Right lobe of liver (tissue), 6 donors: ENCODE results near the gene TENM3. TPM values are rescaled to one million over a fixed set of nuclear protein-coding genes. Genes with fewer than 3 reads are reported as not detected.

Experiments used
- ATAC-seq, 4 donors: fragments of 200-7000 bp; cut with Tn5 transposase; one replicate each; pipeline ENCODE4 v1.9.1; 2020; ENCODE audit warnings: mild to moderate bottlenecking in 4 of 4, moderate library complexity in 4 of 4
- DNase-seq, 3 donors: peaks; one replicate each; pipeline ENCODE4 v3.0.0-alpha.2; 2020
- H3K27ac ChIP-seq, 3 donors: fragments of 200-600 bp; one replicate each; pipeline ENCODE4 v1.8.0; 2022
- H3K27me3 ChIP-seq, 2 donors: fragments of 200-600 bp; one replicate each; pipeline ENCODE4 v1.8.0; 2022
- H3K36me3 ChIP-seq, 4 donors: fragments of 200-600 bp; sonication (generic) in 1 of 4; one replicate each; pipeline versions ENCODE4 v1.5.1 to v1.8.0; 2017 to 2022; ENCODE audit warnings: control low read depth in 1 of 4
- H3K4me1 ChIP-seq, 4 donors: fragments of 200-600 bp; sonication (generic) in 1 of 4; one replicate each; pipeline versions ENCODE4 v1.5.1 to v1.8.0; 2017 to 2022; ENCODE audit warnings: control low read depth in 1 of 4
- H3K4me3 ChIP-seq, 3 donors: fragments of 200-600 bp; one replicate each; pipeline ENCODE4 v1.8.0; 2022
- H3K9me3 ChIP-seq, 4 donors: fragments of 200-600 bp; sonication (generic) in 1 of 4; one replicate each; pipeline versions ENCODE4 v1.5.1 to v1.8.0; 2017 to 2022; ENCODE audit warnings: control low read depth in 1 of 4
- POLR2A ChIP-seq: fragments of 450-650 bp; IDR thresholded peaks from one replicate; pipeline ENCODE4 v1.6.1; 2017; ENCODE audit warnings: antibody characterized with exemption, mild to moderate bottlenecking
- WGBS: methylation state at CpG from one replicate; pipeline ENCODE4 v1.1.6; 2018; ENCODE audit warnings: low coverage, low lambda C conversion rate; ENCODE audit not compliant: insufficient coverage; ENCODE audit errors: missing lambda C conversion rate; 5-methylcytosine and 5-hydroxymethylcytosine counted together
- intact Hi-C, 2 donors: fragments of 100-400 bp; cut with DNase I; formaldehyde crosslinking; loops; one replicate each; pipeline versions ENCODE4 v1.11.2 to v1.14.1; 2022
- total RNA-seq, 6 experiments: library from RNA; depleted of rRNA in 2 of 6; stranded (reverse); fragments of >200 nt in 2 of 6; fragmentation: NEBNext Ultra II Directional in 3 of 6; extraction: Animal tissue kit (Norgen Biotek cat#: 25700) in 3 of 6; gene quantifications; one replicate each; pipeline versions ENCODE4 v1.1.0 to v1.2.4, GENCODE V29; 2016 to 2023
- TF ChIP-seq, protein P1 (sequence below), 4 donors: fragments of 200-600 bp in 3 of 4; fragments of 450-650 bp in 1 of 4; IDR thresholded peaks; one replicate each; pipeline versions ENCODE4 v1.5.1 to v1.8.0; 2016 to 2022; ENCODE audit warnings: antibody characterized with exemption in 4 of 4, mild to moderate bottlenecking in 2 of 4
- donor health status: DM: no; HTN: yes; CAD: no.
- donor health status: DM: no; HTN: no; CAD: no.
- donor health status: DM: no; HTN: no; CAD: no.
- donor health status: DM: no; HTN: yes; CAD: no.
- donor health status: DM: no; HTN: yes; CAD: no.

TENM3 gene
- total RNA-seq, 6 experiments from 2014 or later = 0.06 to 3.0 (median 1.1) TPM

DNA sequence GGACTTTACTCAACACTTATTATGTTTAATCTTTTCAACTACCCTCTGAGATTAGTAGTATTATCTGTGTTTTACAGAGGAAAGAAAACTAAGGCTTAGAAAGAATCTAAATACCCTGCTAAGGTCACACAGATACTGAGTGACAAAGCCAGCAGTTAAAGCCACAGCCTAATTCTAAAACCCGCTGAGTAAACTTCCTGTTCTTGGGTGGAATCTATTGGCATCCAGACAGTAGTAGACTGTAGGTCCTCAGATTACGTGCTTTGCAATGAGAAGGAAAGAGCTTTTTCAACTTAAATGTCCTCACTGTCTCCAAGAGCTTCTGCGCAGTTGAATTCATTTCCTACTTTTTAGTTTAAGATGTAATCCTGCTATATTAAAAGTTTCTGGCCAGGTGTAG lies 126.0 kb downstream of the TENM3 start:
- WGBS = 40% methylated on average over 3 of the region's 3 CpGs
- no peaks in the 10 kb centered on the region for H3K4me1 ChIP-seq
- H3K36me3 ChIP-seq = no peaks in the 10 kb centered on the region
- no peaks in the 10 kb centered on the region for H3K27me3 ChIP-seq
- ATAC-seq (no peak), DNase-seq (no peak)
- H3K9me3 ChIP-seq = no peaks in the 10 kb centered on the region
- intact Hi-C loops = no loop called here
- TF ChIP-seq, protein P1, sequence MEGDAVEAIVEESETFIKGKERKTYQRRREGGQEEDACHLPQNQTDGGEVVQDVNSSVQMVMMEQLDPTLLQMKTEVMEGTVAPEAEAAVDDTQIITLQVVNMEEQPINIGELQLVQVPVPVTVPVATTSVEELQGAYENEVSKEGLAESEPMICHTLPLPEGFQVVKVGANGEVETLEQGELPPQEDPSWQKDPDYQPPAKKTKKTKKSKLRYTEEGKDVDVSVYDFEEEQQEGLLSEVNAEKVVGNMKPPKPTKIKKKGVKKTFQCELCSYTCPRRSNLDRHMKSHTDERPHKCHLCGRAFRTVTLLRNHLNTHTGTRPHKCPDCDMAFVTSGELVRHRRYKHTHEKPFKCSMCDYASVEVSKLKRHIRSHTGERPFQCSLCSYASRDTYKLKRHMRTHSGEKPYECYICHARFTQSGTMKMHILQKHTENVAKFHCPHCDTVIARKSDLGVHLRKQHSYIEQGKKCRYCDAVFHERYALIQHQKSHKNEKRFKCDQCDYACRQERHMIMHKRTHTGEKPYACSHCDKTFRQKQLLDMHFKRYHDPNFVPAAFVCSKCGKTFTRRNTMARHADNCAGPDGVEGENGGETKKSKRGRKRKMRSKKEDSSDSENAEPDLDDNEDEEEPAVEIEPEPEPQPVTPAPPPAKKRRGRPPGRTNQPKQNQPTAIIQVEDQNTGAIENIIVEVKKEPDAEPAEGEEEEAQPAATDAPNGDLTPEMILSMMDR (IDR thresholded peaks at IDR 0.05) = no peak
- TF ChIP-seq POLR2A = no peak
- H3K4me3 ChIP-seq = no peak overlapping the region
- H3K27ac ChIP-seq = no peak overlapping the region

DNA sequence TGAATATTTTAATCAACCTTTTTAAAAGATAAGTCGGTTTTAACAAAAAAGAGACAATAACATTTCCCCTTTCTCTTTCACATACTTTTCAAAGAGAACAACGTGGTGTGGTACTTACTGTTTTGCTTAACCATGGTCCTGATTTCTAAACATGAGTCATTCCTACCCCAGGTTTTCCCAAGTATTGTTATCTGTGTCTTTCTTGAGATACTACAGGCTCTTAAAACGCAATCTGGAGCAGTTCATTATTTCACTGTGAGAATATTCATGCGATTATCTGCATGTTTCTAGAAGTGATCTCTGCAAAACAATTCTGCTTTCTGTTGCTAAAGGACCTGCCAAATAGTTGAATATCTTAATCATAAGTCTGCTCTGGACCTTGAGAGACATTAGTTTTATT lies 127.3 kb downstream of the TENM3 start:
- intact Hi-C loops = no loop called here
- Histone ChIP-seq H3K36me3 (no peaks in the 10 kb centered on the region), H3K27me3 (no peaks in the 10 kb centered on the region), H3K4me3 (no peak overlapping the region), H3K27ac (no peak overlapping the region), H3K4me1 (no peaks in the 10 kb centered on the region), H3K9me3 (no peaks in the 10 kb centered on the region)
- 64% methylated on average over 4 of the region's 4 CpGs for WGBS
- TF ChIP-seq, protein P1 (IDR thresholded peaks at IDR 0.05) = no peak
- TF ChIP-seq POLR2A = no peak
- DNase-seq (no peak), ATAC-seq (no peak)

DNA sequence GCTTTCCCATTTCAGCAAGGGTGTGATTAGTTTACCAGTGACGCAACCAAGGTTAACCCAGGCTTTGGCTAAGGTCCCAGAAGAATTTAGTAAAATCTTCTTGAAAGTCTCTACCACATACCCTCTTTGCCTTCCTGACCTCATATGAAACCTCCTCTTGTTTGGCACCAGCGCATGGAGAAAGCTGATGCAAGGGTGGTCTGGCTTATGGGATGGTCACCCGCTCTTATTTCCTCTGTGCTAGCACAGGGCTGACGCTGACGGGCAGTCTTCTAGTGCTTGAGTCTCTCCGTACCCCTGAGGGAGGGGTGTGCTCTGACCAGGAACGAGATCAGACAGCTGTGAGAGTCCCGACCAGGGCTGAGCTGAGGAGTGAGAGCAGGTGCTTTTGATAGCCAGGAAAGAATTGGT lies 137.6 kb downstream of the TENM3 start:
- H3K4me3 ChIP-seq = no peak overlapping the region
- H3K4me1 ChIP-seq = no peaks in the 10 kb centered on the region
- no peaks in the 10 kb centered on the region for H3K27me3 ChIP-seq
- no peaks in the 10 kb centered on the region for H3K36me3 ChIP-seq
- WGBS = 90% methylated on average over 7 of the region's 8 CpGs
- no peak overlapping the region for H3K27ac ChIP-seq
- DNase-seq = no peak
- H3K9me3 ChIP-seq = no peaks in the 10 kb centered on the region
- TF ChIP-seq POLR2A = no peak
- TF ChIP-seq, protein P1 (IDR thresholded peaks at IDR 0.05) = no peak
- intact Hi-C loops = no loop called here
- ATAC-seq = no peak

DNA sequence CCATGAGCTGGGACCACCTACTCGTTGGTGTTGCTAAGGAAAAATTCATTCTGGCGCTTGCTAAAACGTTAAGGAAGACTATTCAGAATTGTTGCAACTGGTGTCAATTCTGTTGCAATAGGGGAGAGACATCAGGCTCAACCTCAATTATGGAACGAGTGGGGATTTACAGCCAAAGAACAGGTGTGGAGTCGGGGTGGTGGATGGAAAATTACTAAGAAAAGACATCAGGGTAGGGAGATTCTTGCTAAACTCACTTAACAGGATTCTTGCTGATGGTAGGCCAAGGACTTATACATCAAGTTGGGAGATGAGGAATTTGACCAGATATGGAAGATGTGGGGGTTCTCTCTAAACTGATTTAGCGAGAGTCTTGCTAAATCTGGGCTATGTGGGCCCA lies 139.7 kb downstream of the TENM3 start:
- no peak for DNase-seq
- H3K27me3 ChIP-seq = no peaks in the 10 kb centered on the region
- H3K36me3 ChIP-seq = no peaks in the 10 kb centered on the region
- H3K27ac ChIP-seq = no peak overlapping the region
- intact Hi-C loops = no loop called here
- H3K4me3 ChIP-seq = no peak overlapping the region
- H3K4me1 ChIP-seq = no peaks in the 10 kb centered on the region
- ATAC-seq = no peak
- no peaks in the 10 kb centered on the region for H3K9me3 ChIP-seq
- no peak for TF ChIP-seq POLR2A
- TF ChIP-seq, protein P1 (IDR thresholded peaks at IDR 0.05) = no peak
- 72% methylated on average over 5 of the region's 6 CpGs for WGBS

DNA sequence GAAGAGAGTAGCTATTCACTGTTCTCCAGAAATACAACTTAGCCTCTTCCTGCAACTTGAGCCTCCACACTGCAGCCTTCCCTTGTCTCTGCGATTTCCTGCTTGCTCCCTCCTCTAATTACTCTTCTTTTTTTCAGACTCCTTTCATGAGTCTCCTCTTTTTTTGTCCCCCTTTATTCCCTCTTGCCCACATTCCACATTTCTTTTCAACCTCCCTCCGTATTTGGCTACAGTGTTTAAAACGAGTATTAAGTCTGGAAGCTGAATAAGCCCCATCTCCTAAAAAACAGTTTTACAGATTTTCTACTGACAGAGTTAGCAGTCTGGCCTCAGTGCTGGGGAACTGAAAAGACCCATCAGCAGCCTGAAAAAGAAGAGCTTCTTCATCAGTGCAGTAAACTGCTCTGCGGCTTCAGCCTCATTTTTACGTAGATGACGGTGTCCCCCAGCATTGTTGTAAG lies 141.5 kb downstream of the TENM3 start:
- Histone ChIP-seq H3K4me3 (no peak overlapping the region), H3K27me3 (no peaks in the 10 kb centered on the region), H3K36me3 (no peaks in the 10 kb centered on the region), H3K9me3 (no peaks in the 10 kb centered on the region), H3K27ac (no peak overlapping the region), H3K4me1 (no peaks in the 10 kb centered on the region)
- DNase-seq = no peak
- intact Hi-C loops = no loop called here
- ATAC-seq = no peak
- TF ChIP-seq POLR2A = no peak
- TF ChIP-seq, protein P1 (IDR thresholded peaks at IDR 0.05) = no peak
- 66% methylated on average over 6 of the region's 6 CpGs for WGBS
